Stimulated activated naive CD8-positive, alpha-beta T cell treated with anti-CD3 and anti-CD28 coated beads, Interleukin-15, amount 100 ng/mL, for 72 hours (primary cell): ENCODE results near the gene MRPL14.
"Not testable (repeated sequence)": the region's sequence is repeated elsewhere in the genome, so short reads cannot be mapped to it uniquely, and the experiment has no call there.

Experiments used
- ATAC-seq: fragments of 150-1000 bp; cut with Tn5 transposase; 2 replicates; pipeline ENCODE4 v1.10.0; 2021; ENCODE audit warnings: mild to moderate bottlenecking, moderate library complexity
- DNase-seq, 2 donors: peaks; one replicate each; pipeline ENCODE4 v3.0.0; 2021 to 2022
- H3K27ac Mint-ChIP-seq, 2 donors: one replicate each; pipeline ENCODE4 v1.8.0; 2022; ENCODE audit warnings: mild to moderate bottlenecking in 2 of 2, mixed read lengths in 2 of 2, moderate library complexity in 2 of 2
- H3K27me3 Mint-ChIP-seq: one replicate; pipeline ENCODE4 v1.8.0; 2022; ENCODE audit warnings: mixed read lengths
- H3K4me1 Mint-ChIP-seq: one replicate; pipeline ENCODE4 v1.8.0; 2022; ENCODE audit warnings: mild to moderate bottlenecking, mixed read lengths
- H3K4me3 Mint-ChIP-seq, 2 donors: one replicate each; pipeline ENCODE4 v1.8.0; 2022; ENCODE audit warnings: mild to moderate bottlenecking in 2 of 2, mixed read lengths in 2 of 2, moderate library complexity in 1 of 2
- H3K9me3 Mint-ChIP-seq, 2 donors: one replicate each; pipeline ENCODE4 v1.8.0; 2022; ENCODE audit warnings: mixed read lengths in 2 of 2

MRPL14 gene

GRCh38 chr6:44102527-44102926, 24.7 kb downstream of the MRPL14 start:
- no peak overlapping the region for H3K4me3 Mint-ChIP-seq
- H3K27ac Mint-ChIP-seq: peak overlapping the region; percentile 42 to 88
- DNase-seq (no peak), ATAC-seq (no peak)
- H3K27me3 Mint-ChIP-seq: no peaks in the 10 kb centered on the region
- peaks cover 19% of the 10 kb centered on the region for H3K4me1 Mint-ChIP-seq
- no peaks in the 10 kb centered on the region for H3K9me3 Mint-ChIP-seq

DNA sequence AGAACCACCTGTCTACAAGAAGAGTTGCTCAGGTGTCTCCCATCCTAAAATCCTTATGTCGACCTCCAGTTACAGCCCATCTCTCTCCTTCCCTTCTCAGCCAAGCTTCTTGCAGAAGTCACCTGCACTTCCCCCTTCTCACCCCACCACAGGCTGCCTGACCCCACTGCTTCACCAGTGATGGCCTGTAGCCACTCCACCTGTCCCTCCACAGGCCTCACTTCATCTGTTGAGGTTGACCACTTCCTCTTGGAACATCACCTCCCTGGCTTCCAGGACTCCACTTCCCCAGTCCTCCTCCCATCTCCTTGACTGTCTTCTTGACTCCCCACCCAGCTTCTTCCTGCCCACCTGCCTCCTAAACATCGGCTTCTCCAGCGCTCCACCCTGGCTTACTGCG, 25.4 kb downstream of the MRPL14 start:
- Mint-ChIP-seq H3K4me3 (no peak overlapping the region), H3K4me1 (peaks cover 19% of the 10 kb centered on the region), H3K27ac (peak overlapping the region in 1 of 2 donors; percentile 1), H3K27me3 (no peaks in the 10 kb centered on the region), H3K9me3 (no peaks in the 10 kb centered on the region)
- no peak for DNase-seq
- ATAC-seq: no peak

DNA sequence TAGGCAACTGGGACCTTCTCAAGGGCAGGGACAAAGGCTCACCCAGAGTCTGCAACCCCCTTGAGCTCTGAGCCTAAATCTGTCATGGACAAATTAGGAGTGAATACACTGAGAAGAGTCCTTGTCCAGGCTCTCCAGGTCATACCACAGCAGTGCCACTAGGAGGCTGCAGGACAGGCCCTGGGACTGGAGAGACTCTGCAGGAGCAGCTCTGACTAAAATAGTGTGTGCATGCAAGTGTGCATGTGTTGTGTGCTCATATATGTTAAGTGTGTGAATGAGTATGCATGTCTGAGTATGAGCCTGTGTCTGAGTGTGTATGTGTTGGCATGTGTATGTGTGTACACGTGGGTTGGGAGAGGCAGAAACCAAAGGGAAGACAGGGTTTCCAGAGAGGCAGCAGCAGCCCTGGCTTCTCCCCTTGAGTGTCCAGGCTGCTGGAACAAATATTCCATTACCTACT, 27.1 kb downstream of the MRPL14 start:
- peak in 1 of 2 donors; percentile 23 for DNase-seq
- Mint-ChIP-seq H3K4me3 (no peak overlapping the region), H3K9me3 (no peaks in the 10 kb centered on the region), H3K27ac (no peak overlapping the region), H3K4me1 (peaks cover 19% of the 10 kb centered on the region), H3K27me3 (no peaks in the 10 kb centered on the region)
- peak; percentile 65 for ATAC-seq

DNA sequence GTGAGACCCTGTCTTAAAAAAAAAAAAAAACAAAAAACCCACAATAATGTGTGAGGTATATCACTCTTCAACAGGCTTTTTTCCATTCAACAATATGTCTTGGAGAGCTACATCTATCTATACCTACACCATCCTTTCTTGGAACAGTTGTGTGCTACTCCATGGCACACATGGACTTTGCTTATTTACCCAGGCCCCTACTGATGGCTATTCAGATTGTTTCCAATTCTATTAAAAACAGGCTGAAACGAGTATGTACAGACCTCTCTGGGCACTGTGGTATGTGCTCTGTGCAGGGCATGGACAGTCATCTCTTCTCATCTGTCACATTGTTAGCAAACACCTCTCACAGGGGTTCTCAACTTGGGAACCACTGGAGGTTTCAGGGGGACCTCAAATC, 28.1 kb downstream of the MRPL14 start:
- H3K4me3 Mint-ChIP-seq: no peak overlapping the region
- ATAC-seq (no peak), DNase-seq (no peak)
- H3K27ac Mint-ChIP-seq: no peak overlapping the region
- H3K27me3 Mint-ChIP-seq: no peaks in the 10 kb centered on the region
- no peaks in the 10 kb centered on the region for H3K9me3 Mint-ChIP-seq
- peaks cover 19% of the 10 kb centered on the region for H3K4me1 Mint-ChIP-seq

DNA sequence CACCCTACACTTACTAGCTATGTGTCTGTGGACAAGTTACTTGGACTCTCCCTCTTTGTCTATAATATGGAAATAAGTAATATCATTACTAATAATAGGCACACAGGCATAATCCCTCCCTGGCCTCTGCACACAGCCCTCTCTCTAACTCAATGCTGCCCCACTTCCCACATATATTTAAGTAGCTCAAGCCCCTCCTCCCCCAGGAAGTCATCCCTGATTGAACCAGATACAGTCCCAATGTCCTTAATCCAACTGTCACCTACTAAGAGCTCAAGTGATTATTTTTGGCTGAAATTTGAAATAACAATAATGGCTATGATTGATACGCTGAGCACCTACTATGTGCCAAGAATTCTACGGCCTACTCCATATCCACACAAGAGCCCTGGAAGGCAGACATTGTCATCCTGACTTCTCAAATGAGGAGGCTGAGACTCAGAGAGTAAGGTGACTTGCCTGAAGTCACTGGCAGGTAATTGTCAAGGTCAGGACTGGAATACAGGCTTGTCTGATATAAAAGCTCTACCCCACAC, 29.4 kb downstream of the MRPL14 start:
- ATAC-seq (no peak), DNase-seq (no peak)
- Mint-ChIP-seq H3K27ac (no peak overlapping the region), H3K4me3 (no peak overlapping the region), H3K9me3 (no peaks in the 10 kb centered on the region), H3K4me1 (peaks cover 16% of the 10 kb centered on the region), H3K27me3 (no peaks in the 10 kb centered on the region)

DNA sequence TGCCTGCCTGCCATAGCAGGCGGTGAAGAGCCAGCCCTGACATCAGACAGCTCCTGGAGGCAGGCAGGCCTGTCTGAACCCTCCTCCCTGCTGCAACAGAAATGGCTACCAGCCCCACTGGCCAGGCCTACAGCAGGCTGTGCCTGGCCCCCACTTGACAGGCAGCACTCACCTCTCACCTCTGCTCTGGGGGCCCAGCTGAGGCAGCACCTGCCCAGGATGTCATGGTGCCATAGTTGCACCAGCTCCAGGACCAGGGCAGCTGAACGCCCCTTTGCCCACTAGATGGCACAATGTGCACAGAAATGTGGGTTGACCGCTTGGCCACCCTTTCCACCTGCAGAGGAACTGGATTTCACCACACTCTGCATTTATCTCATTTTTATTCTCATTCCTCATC, 30.6 kb downstream of the MRPL14 start:
- H3K27me3 Mint-ChIP-seq: no peaks in the 10 kb centered on the region
- ATAC-seq: peak; percentile 92
- no peak overlapping the region for H3K4me3 Mint-ChIP-seq
- H3K4me1 Mint-ChIP-seq: peaks cover 5% of the 10 kb centered on the region
- no peaks in the 10 kb centered on the region for H3K9me3 Mint-ChIP-seq
- DNase-seq: peak; percentile 67 to 77
- H3K27ac Mint-ChIP-seq: peak overlapping the region; percentile 84 to 92

- H3K27me3 Mint-ChIP-seq, DNase-seq, H3K4me3 Mint-ChIP-seq, H3K9me3 Mint-ChIP-seq, H3K27ac Mint-ChIP-seq, ATAC-seq: not testable (repeated sequence)
- H3K4me1 Mint-ChIP-seq: peaks cover 13% of the 10 kb centered on the region
Observed at GRCh38 chr6:44095243-44095623, 32.0 kb downstream of the MRPL14 start.

DNA sequence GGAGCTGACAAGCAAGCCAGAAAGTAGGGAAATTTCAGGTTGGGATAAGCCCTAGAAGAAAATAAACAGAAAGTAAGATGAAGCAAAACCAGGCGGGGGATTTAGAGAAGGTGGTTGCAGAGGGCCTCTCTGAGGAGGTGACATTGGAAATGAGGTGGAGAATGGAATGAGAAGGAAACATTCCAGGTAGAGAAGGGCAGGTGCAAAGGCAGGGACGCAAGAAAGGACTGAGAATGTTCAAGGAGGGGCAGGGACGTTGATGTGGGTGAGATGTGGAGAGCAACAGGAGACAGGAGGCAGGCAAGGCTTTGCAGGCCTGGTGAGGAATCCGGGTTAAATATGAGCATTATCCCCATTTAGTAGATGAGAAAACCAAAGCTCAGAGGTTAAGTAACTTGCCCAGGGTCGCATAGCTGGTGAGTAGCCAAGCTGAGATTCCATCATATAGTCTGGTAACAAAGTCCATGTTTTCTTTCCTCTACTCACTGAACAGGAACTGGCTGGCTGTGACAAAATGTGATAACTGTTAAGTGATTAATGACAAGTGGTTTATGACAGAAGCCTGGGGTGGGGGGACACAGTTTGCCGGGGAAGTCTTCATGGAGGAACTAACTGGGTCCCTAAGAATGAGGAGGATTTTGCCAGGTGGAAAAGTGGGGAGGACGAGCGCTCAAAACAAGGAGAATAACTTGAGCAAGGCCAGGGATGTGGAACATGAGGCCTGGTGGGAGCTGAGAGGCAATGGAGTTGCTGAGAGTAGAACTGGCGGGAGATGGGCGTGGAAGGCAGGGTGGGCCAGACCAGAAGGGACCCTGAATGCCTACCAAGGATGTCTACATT, 32.6 kb downstream of the MRPL14 start:
- no peak overlapping the region for H3K4me3 Mint-ChIP-seq
- H3K27me3 Mint-ChIP-seq: no peaks in the 10 kb centered on the region
- H3K27ac Mint-ChIP-seq: peak overlapping the region in 1 of 2 donors; percentile 0
- no peaks in the 10 kb centered on the region for H3K9me3 Mint-ChIP-seq
- DNase-seq (no peak), ATAC-seq (no peak)
- peaks cover 17% of the 10 kb centered on the region for H3K4me1 Mint-ChIP-seq

DNA sequence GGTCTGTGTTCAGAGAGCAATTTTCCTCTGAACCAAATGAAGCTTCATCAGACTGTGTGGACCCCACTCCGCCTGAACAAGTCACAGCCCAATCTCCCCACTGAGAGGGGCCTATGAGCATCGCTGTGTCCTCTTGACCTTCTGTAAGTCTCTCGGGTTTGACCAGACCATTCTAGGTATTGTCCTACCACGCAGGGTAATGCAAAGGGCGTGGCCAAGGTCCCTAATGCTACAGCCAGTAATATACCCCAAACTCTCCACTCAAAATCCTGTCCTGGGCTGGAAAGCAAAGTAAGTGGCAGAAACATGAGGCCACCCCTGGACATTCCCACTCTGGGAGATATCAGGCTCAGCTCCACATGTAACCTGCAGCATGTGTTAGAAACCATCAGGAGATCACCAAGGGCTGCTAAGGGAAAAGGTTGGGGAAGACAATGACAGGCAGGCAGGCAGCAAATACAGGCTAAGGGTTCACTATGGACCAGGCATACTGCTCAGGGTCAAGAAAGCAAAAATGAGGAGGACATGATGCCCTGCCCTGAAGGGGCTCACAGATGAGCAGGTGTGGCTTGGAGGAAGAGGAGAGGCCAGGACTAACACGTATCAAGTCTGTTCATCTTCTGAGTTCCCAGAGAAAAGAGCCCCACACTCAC, 33.4 kb downstream of the MRPL14 start:
- H3K27me3 Mint-ChIP-seq: no peaks in the 10 kb centered on the region
- no peaks in the 10 kb centered on the region for H3K9me3 Mint-ChIP-seq
- DNase-seq: no peak
- no peak for ATAC-seq
- no peak overlapping the region for H3K4me3 Mint-ChIP-seq
- peaks cover 17% of the 10 kb centered on the region for H3K4me1 Mint-ChIP-seq
- H3K27ac Mint-ChIP-seq: peak overlapping the region; percentile 0 to 6

DNA sequence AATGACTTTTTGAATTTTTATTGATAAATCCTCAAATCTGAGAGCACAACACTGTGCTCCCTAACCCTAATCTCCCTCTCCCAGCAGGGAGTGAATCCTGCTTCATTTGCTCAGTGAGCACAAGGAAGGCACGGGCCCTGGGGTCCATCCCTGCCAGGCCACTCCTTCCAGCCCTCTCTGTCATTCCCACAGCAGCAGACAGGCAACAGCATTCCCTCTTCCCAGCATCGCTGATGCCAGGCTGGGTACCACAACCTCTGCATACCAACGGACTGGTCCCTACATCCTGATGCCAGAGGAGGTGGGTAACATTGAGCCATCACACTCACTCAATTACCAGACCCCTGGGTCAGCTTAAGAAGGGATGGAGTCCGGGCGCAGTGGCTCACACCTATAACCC, 34.2 kb downstream of the MRPL14 start:
- Mint-ChIP-seq H3K27me3 (no peaks in the 10 kb centered on the region), H3K4me1 (peaks cover 17% of the 10 kb centered on the region), H3K27ac (no peak overlapping the region), H3K9me3 (no peaks in the 10 kb centered on the region), H3K4me3 (no peak overlapping the region)
- DNase-seq (no peak), ATAC-seq (no peak)

DNA sequence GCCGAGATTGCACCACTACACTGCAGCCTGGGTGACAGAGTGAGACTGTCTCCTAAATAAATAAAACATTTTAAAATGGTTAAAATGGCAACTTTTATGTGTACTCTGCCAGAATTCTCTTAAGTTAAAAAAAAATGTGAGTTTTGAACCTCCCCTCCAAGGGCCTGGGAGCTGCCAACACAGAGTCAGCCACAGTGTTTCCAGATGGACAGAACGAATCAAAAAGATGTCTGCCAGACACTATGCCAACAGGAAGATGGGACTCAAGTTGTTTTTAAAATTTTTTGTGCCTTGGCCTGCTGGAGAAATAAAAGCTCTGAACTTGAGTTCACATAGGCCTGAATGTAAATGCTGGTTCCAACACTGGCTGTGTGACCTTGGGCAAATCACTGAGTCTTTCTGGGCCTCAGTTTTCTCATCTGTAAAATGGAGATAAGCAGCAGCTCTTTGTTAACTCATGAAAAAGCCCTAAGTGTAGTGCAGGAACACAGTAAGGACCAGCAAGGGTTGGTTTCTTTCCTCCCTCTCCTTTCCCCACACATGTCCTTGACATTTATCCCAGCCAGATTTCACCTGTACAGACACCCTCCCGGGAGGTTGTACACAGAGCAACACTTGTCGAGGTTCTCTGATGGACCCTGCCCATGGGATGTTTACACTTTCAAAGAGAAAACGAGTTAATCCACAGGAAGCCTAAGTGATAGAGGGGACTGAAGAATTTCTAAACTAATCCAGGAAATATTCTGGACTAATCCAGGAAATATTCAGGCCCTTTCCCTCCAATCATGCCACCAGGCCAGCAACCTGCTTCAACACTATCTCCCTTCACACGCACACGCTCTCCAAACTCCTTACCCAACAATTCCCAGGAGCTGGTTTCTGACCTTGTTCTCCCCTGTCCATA, 35.0 kb downstream of the MRPL14 start:
- no peaks in the 10 kb centered on the region for H3K27me3 Mint-ChIP-seq

DNA sequence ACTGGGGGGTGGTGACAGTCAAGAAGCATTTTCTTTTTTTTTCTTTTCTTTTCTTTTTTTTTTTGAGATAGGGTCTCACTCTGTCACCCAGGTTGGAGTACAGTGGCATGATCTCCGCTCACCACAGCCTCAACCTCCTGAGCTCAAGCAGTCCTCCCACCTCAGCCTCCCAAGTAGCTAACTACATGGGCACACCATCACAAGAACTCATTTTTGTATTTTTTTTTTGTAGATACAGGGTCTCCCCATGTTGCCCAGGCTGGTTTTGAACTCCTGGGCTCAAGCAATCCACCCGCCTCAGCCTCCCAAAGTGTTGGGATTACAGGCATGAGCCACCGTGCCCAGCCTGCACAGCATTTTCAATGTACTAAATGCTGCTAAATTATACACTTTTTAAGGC, 35.9 kb downstream of the MRPL14 start:
- H3K9me3 Mint-ChIP-seq, H3K27ac Mint-ChIP-seq, H3K27me3 Mint-ChIP-seq, H3K4me3 Mint-ChIP-seq, ATAC-seq, DNase-seq: not testable (repeated sequence)
- H3K4me1 Mint-ChIP-seq: peaks cover 19% of the 10 kb centered on the region

More for the DNA sequence above, 35.0 kb downstream of the MRPL14 start:
- no peak for DNase-seq
- Mint-ChIP-seq H3K4me3 (no peak overlapping the region), H3K9me3 (no peaks in the 10 kb centered on the region), H3K4me1 (peaks cover 17% of the 10 kb centered on the region), H3K27ac (no peak overlapping the region)
- no peak for ATAC-seq

DNA sequence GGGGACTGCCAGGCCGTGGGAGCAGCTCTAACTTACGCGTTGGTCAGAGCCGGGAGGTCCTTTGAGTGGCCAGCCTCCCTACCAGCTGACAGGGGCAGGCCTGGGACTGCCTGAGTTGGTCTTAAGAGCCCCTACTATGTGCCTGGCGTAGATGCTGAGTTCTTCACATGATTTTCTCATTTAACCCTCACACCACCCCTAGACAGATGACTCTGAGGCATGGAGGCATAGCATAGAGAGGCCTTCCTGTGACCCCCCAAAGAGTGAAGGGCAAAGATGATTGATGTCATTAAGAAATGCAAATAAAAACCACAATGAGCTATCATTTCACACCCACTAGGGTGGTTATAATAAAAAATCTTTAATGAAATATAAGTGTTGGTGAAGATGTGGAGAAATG, 36.8 kb downstream of the MRPL14 start:
- peaks cover 18% of the 10 kb centered on the region for H3K4me1 Mint-ChIP-seq
- no peak overlapping the region for H3K4me3 Mint-ChIP-seq
- DNase-seq (no peak), ATAC-seq (no peak)
- no peaks in the 10 kb centered on the region for H3K27me3 Mint-ChIP-seq
- H3K27ac Mint-ChIP-seq: no peak overlapping the region
- no peaks in the 10 kb centered on the region for H3K9me3 Mint-ChIP-seq

GRCh38 chr6:44088827-44089590, 38.2 kb downstream of the MRPL14 start:
- no peak overlapping the region for H3K4me3 Mint-ChIP-seq
- H3K9me3 Mint-ChIP-seq: no peaks in the 10 kb centered on the region
- no peaks in the 10 kb centered on the region for H3K27me3 Mint-ChIP-seq
- no peak for ATAC-seq
- H3K27ac Mint-ChIP-seq: no peak overlapping the region
- peaks cover 25% of the 10 kb centered on the region for H3K4me1 Mint-ChIP-seq
- DNase-seq: no peak

DNA sequence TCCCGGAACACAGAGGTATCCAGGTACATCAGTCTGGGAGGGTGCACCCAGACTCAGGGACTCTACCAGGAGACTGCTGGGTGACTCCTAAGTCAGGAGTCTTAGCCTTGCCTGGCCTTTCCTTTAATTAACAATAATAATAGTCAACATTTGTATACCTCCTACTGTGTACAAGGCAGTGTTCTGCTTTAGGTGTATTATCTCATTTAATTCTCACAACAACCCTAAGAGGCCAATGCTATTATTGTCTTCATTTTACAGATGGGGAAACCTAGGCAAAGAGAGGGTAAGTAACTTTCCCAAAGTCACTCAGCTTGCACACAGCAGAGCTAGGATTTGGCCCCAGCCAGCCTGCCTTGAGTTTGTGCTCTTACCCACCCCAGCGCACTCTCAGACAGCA, 39.6 kb downstream of the MRPL14 start:
- peaks cover 25% of the 10 kb centered on the region for H3K4me1 Mint-ChIP-seq
- H3K27ac Mint-ChIP-seq: no peak overlapping the region
- ATAC-seq (no peak), DNase-seq (no peak)
- H3K4me3 Mint-ChIP-seq: no peak overlapping the region
- no peaks in the 10 kb centered on the region for H3K9me3 Mint-ChIP-seq
- H3K27me3 Mint-ChIP-seq: no peaks in the 10 kb centered on the region
